IMR-90 (cell line): ENCODE results near the gene KLC3. TPM values are rescaled to one million over a fixed set of nuclear protein-coding genes. Genes with fewer than 3 reads are reported as not detected.

Experiments used
- ATAC-seq: fragments of 200-7000 bp; cut with Tn5 transposase; 2 replicates; pipeline ENCODE4 v1.9.1; 2020; ENCODE audit warnings: low read depth, mild to moderate bottlenecking, moderate library complexity
- BruUV-seq: library from RNA; stranded (reverse); fragments of 400-500 nt; replicated peaks from 2 replicates; lab custom pipeline; 2021; lab: Mats Ljungman, UMichigan
- CTCF ChIA-PET: fragments of 300-600 bp; formaldehyde crosslinking; extraction: SDS; loops from one replicate; lab custom pipeline; 2021; ENCODE audit warnings: antibody characterized with exemption; lab: Yijun Ruan, JAX
- POLR2A ChIA-PET: fragments of 300-600 bp; sonication (Branson Sonifier 250); formaldehyde crosslinking; loops from one replicate; lab custom pipeline; 2022; ENCODE audit warnings: antibody characterized with exemption; ENCODE audit not compliant: unreplicated experiment; lab: Charles Lee
- DNase-seq: peaks from one replicate; pipeline ENCODE4 v3.0.0; 2013
- H2AFZ ChIP-seq: replicated peaks from 2 replicates; pipeline ENCODE3; 2013; ENCODE audit warnings: low read length, mild to moderate bottlenecking; ENCODE audit not compliant: poor library complexity
- H2AK5ac ChIP-seq: 2 replicates; pipeline ENCODE4 v1.6.1; 2013; ENCODE audit warnings: low read depth, low read length, inconsistent platforms
- H2AK9ac ChIP-seq: replicated peaks from 2 replicates; pipeline ENCODE3; 2013; ENCODE audit warnings: mild to moderate bottlenecking, low read depth, low read length, moderate library complexity; ENCODE audit not compliant: poor library complexity
- H2BK120ac ChIP-seq: 2 replicates; pipeline ENCODE4 v1.6.1; 2013; ENCODE audit warnings: low read depth, low read length, inconsistent platforms
- H2BK15ac ChIP-seq: 3 replicates; pipeline ENCODE4 v1.6.1; 2013; ENCODE audit warnings: low read depth, low read length, inconsistent platforms
- H2BK20ac ChIP-seq: 2 replicates; pipeline ENCODE4 v1.6.1; 2013; ENCODE audit warnings: low read depth, mild to moderate bottlenecking, inconsistent platforms, low read length, moderate library complexity
- H2BK5ac ChIP-seq: 2 replicates; pipeline ENCODE4 v1.6.1; 2013; ENCODE audit warnings: mild to moderate bottlenecking, low read depth, low read length, inconsistent platforms; ENCODE audit not compliant: poor library complexity, severe bottlenecking
- H3K14ac ChIP-seq: replicated peaks from 2 replicates; pipeline ENCODE4 v1.6.1; 2013; ENCODE audit warnings: low read depth, low read length, inconsistent platforms
- H3K18ac ChIP-seq: 2 replicates; pipeline ENCODE4 v1.6.1; 2013; ENCODE audit warnings: low read depth, low read length, control low read depth
- H3K23ac ChIP-seq: 2 replicates; pipeline ENCODE4 v1.6.1; 2013; ENCODE audit warnings: low read depth, low read length, inconsistent platforms
- H3K27ac ChIP-seq: 2 replicates; pipeline ENCODE4 v1.5.1; 2013; ENCODE audit warnings: mild to moderate bottlenecking, control low read depth, low read length; ENCODE audit not compliant: insufficient read depth
- H3K27me3 ChIP-seq: 2 replicates; pipeline ENCODE4 v1.6.1; 2013; ENCODE audit warnings: low read length; ENCODE audit not compliant: control insufficient read depth, insufficient read depth
- H3K36me3 ChIP-seq: 2 replicates; pipeline ENCODE4 v1.6.1; 2013; ENCODE audit warnings: low read length, mixed read lengths; ENCODE audit not compliant: control insufficient read depth, insufficient read depth
- H3K4ac ChIP-seq: 2 replicates; pipeline ENCODE4 v1.6.1; 2013; ENCODE audit warnings: low read depth, low read length, inconsistent platforms
- H3K4me1 ChIP-seq: 2 replicates; pipeline ENCODE4 v1.6.1; 2013; ENCODE audit warnings: low read length, mixed read lengths; ENCODE audit not compliant: control insufficient read depth, insufficient read depth
- H3K4me2 ChIP-seq: 2 replicates; pipeline ENCODE4 v1.6.1; 2013; ENCODE audit warnings: low read depth, mild to moderate bottlenecking, control low read depth, low read length, moderate library complexity
- H3K4me3 ChIP-seq: 2 replicates; pipeline ENCODE4 v1.5.1; 2013; ENCODE audit warnings: low read depth, mild to moderate bottlenecking, control low read depth, low read length, moderate library complexity; ENCODE audit not compliant: insufficient read depth
- H3K56ac ChIP-seq: 2 replicates; pipeline ENCODE4 v1.6.1; 2013; ENCODE audit warnings: low read length, inconsistent platforms; ENCODE audit not compliant: insufficient read depth; ENCODE audit errors: extremely low read depth
- H3K79me1 ChIP-seq, 2 experiments: 2 replicates each; pipeline ENCODE4 v1.6.1; 2013; ENCODE audit warnings: low read length in 2 of 2, inconsistent platforms in 1 of 2, low read depth in 1 of 2
- H3K9ac ChIP-seq: 2 replicates; pipeline ENCODE4 v1.6.1; 2013; ENCODE audit warnings: low read depth, low read length, control low read depth
- H3K9me1 ChIP-seq: 2 replicates; pipeline ENCODE4 v1.6.1; 2013; ENCODE audit warnings: low read length, inconsistent platforms; ENCODE audit not compliant: insufficient read depth
- H3K9me3 ChIP-seq: 2 replicates; pipeline ENCODE4 v1.6.1; 2013; ENCODE audit warnings: low read length; ENCODE audit not compliant: control insufficient read depth, insufficient read depth
- H4K20me1 ChIP-seq: 2 replicates; pipeline ENCODE4 v1.6.1; 2013; ENCODE audit warnings: low read length, inconsistent platforms; ENCODE audit not compliant: insufficient read depth
- H4K5ac ChIP-seq: 2 replicates; pipeline ENCODE4 v1.6.1; 2013; ENCODE audit warnings: mild to moderate bottlenecking, low read depth, low read length, control low read depth
- H4K8ac ChIP-seq, 2 experiments: 2 replicates each; pipeline ENCODE4 v1.6.1; 2013; ENCODE audit warnings: low read depth in 2 of 2, low read length in 2 of 2, control low read depth in 1 of 2, inconsistent platforms in 1 of 2
- H4K91ac ChIP-seq: 2 replicates; pipeline ENCODE4 v1.6.1; 2013; ENCODE audit warnings: low read depth, low read length, inconsistent platforms; ENCODE audit not compliant: insufficient read depth
- CEBPB ChIP-seq: IDR thresholded peaks from 2 replicates; pipeline ENCODE4 v1.6.1; 2012; ENCODE audit warnings: low read depth, low read length, improper control_type of control experiment
- FOS ChIP-seq: fragments of 150-350 bp; IDR thresholded peaks from 2 replicates; pipeline ENCODE4 v1.6.1; 2016; ENCODE audit warnings: low read depth, low read length
- POLR2A ChIP-seq: IDR thresholded peaks from 2 replicates; pipeline ENCODE4 v1.6.1; 2012; ENCODE audit warnings: mild to moderate bottlenecking, low read depth, low read length
- RAD21 ChIP-seq: IDR thresholded peaks from 2 replicates; pipeline ENCODE4 v1.6.1; 2012; ENCODE audit warnings: low read length, improper control_type of control experiment
- RFX5 ChIP-seq: IDR thresholded peaks from 2 replicates; pipeline ENCODE4 v1.8.0; 2012; ENCODE audit warnings: low read depth, mild to moderate bottlenecking, low read length, moderate library complexity
- SMC3 ChIP-seq: fragments of 150-350 bp; IDR thresholded peaks from 2 replicates; pipeline ENCODE4 v1.6.1; 2016; ENCODE audit warnings: low read depth, mild to moderate bottlenecking, antibody characterized with exemption, low read length, moderate library complexity
- WGBS, 2 experiments: methylation state at CpG; one replicate each; pipeline versions ENCODE4 v1.1.5 to v1.1.7; 2013; ENCODE audit warnings: missing lambda C conversion rate in 2 of 2; ENCODE audit not compliant: insufficient read length in 1 of 2; ENCODE audit errors: extremely low coverage in 2 of 2; 5-methylcytosine and 5-hydroxymethylcytosine counted together
- dilution Hi-C: fragments of 300-500 bp; cut with HindIII; formaldehyde crosslinking; loops from one replicate; pipeline ENCODE4 v1.14.3; 2018; ENCODE audit warnings: low sequenced_read_pairs; ENCODE audit not compliant: unreplicated experiment
- in situ Hi-C: fragments of 300-500 bp; cut with MboI; formaldehyde crosslinking; loops from 3 replicates; pipeline ENCODE4 v1.14.3; 2019; ENCODE audit warnings: low sequenced_read_pairs, inconsistent platforms, mixed read lengths
- intact Hi-C: fragments of 100-400 bp; cut with micrococcal nuclease; formaldehyde crosslinking; loops from 2 replicates; pipeline ENCODE4 v1.10.0; 2022
- polyA plus RNA-seq, 3 experiments: library from polyadenylated mRNA; depleted of rRNA; stranded (reverse); fragments of >200 nt; gene quantifications; 2 replicates each; pipeline ENCODE4 v1.2.3, GENCODE V29; 2012; ENCODE audit warnings: low replicate concordance in 1 of 3
- total RNA-seq: library from RNA; depleted of rRNA; stranded (reverse); fragments of >200 nt; gene quantifications from 2 replicates; pipeline ENCODE4 v1.2.3, GENCODE V29; 2012
- TF ChIP-seq, protein P1 (sequence below): fragments of 150-350 bp; IDR thresholded peaks from 2 replicates; pipeline ENCODE4 v1.6.1; 2017; ENCODE audit warnings: mild to moderate bottlenecking, antibody characterized with exemption, low read length, low read depth
- TF ChIP-seq, protein P2 (sequence below): fragments of 150-350 bp; IDR thresholded peaks from 2 replicates; pipeline ENCODE4 v1.6.1; 2016; ENCODE audit warnings: low read depth, mild to moderate bottlenecking, low read length, moderate library complexity, borderline replicate concordance
- TF ChIP-seq, protein P3 (sequence below): conservative IDR thresholded peaks from 2 replicates; pipeline ENCODE4 v1.5.1; 2012; ENCODE audit warnings: mild to moderate bottlenecking, low read depth, low read length, improper control_type of control experiment

The KLC3 gene
- total and polyA plus RNA-seq, 2 of the 4 experiments (the other 2 are of a cell fraction): 0.14 to 0.18 TPM

DNA sequence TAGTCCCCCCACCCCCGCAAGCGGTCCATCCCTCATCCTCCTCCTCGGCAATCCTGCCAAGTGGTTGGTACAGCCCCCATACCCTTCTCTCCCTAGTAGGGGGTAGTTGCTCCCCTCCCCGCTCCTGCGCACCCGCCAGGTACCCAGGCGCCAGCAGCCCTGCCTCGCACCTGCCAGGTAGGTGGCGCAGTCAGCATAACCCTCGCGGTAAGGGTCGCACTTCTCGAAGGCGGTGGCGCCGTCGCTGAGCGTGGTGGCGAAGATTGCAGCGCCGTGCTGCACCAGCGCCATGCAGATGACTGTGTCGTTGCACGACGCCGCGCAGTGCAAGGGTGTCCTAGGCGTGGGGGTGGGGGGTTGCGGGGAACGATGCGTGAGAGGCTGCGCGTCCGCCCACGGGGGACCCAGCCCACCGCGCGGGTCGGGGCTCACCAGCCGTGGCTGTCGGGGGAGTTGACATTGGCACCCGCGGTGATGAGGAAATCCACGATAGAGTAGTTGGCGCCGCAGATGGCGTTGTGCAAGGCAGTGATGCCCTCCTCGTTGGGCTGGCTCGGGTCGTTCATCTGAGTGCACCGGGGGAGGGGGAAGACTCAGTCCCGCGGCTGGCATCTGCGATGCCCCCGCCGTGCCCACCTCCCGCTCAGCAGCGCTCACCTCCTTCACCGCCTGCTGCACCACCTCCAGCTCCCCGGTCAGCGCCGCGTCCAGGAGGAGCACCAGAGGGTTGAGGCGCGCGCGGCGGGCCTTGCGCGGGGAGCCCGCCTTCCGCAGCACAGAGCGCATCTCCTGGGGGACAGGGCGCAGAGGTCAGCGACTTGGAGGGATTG, 45.1 kb downstream of the KLC3 start (continued):
- TF ChIP-seq, protein P1, sequence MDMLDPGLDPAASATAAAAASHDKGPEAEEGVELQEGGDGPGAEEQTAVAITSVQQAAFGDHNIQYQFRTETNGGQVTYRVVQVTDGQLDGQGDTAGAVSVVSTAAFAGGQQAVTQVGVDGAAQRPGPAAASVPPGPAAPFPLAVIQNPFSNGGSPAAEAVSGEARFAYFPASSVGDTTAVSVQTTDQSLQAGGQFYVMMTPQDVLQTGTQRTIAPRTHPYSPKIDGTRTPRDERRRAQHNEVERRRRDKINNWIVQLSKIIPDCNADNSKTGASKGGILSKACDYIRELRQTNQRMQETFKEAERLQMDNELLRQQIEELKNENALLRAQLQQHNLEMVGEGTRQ: no peak
- TF ChIP-seq RAD21: no peak

DNA sequence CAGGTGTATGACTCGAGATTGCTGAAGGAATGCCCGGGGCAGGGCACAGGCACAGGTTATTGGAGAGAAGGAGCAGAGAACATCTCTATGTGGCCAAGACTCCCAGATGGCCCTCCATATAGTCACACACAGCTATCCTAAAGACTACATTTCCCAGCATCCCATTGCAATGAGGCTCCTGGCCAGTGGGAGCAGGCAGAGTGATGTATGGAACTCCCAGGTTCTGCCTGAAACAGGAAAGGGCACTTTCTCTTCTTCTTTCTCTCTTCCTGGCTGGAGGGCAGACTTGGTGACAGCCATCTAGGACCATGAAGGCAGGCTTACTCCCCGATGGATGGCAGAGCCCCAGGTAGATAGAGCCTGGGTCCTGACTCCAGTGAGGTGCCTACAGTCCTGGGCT, 50.8 kb downstream of the KLC3 start:
- Histone ChIP-seq H2BK20ac (no peak overlapping the region), H2BK120ac (no peak overlapping the region), H2AK5ac (peak overlapping the region; percentile 13; the same call in 1 of the 2 replicates), H2AK9ac (peak overlapping the region; percentile 75), H3K23ac (no peak overlapping the region), H3K9me3 (no peaks in the 10 kb centered on the region), H3K4ac (no peak overlapping the region), H4K5ac (no peak overlapping the region), H3K4me3 (no peak overlapping the region), H4K91ac (no peak overlapping the region), H3K79me1 (no peaks in the 10 kb centered on the region), H3K18ac (no peak overlapping the region), H3K27ac (no peak overlapping the region), H4K20me1 (no peaks in the 10 kb centered on the region), H2BK15ac (no peak overlapping the region), H3K4me2 (no peak overlapping the region), H3K14ac (no peak overlapping the region), H3K4me1 (no peaks in the 10 kb centered on the region), H4K8ac (peak overlapping the region in 1 of 2 experiments; percentile 22; a peak in 1 of 4 replicates), H3K56ac (no peak overlapping the region), H3K36me3 (no peaks in the 10 kb centered on the region; the same call in none of the 2 replicates), H3K27me3 (no peaks in the 10 kb centered on the region), H3K9me1 (no peaks in the 10 kb centered on the region), H2AFZ (peak overlapping the region; percentile 77), H2BK5ac (no peak overlapping the region), H3K9ac (no peak overlapping the region)
- intact Hi-C loops: no loop called here
- in situ Hi-C loops: no loop called here
- ATAC-seq (peak; percentile 91), DNase-seq (peak; percentile 18)
- no TSS peak for BruUV-seq
- 57% methylated on average over 1 of the region's 3 CpGs; no CpG with 5 or more reads in 1 of the 2 experiments for WGBS, 2 experiments
- POLR2A ChIA-PET: no interaction called here
- CTCF ChIA-PET: interaction anchor here (1.3 kb wide), 1 partner anchor 14 kb away, joined by 3 read pairs; no protein-coding TSS in a partner anchor
- dilution Hi-C loops: no loop called here
- TF ChIP-seq SMC3 (no peak), CEBPB (no peak), POLR2A (no peak), RFX5 (no peak), FOS (no peak)
- TF ChIP-seq, protein P2, sequence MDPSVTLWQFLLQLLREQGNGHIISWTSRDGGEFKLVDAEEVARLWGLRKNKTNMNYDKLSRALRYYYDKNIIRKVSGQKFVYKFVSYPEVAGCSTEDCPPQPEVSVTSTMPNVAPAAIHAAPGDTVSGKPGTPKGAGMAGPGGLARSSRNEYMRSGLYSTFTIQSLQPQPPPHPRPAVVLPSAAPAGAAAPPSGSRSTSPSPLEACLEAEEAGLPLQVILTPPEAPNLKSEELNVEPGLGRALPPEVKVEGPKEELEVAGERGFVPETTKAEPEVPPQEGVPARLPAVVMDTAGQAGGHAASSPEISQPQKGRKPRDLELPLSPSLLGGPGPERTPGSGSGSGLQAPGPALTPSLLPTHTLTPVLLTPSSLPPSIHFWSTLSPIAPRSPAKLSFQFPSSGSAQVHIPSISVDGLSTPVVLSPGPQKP: no peak
- TF ChIP-seq, protein P3, sequence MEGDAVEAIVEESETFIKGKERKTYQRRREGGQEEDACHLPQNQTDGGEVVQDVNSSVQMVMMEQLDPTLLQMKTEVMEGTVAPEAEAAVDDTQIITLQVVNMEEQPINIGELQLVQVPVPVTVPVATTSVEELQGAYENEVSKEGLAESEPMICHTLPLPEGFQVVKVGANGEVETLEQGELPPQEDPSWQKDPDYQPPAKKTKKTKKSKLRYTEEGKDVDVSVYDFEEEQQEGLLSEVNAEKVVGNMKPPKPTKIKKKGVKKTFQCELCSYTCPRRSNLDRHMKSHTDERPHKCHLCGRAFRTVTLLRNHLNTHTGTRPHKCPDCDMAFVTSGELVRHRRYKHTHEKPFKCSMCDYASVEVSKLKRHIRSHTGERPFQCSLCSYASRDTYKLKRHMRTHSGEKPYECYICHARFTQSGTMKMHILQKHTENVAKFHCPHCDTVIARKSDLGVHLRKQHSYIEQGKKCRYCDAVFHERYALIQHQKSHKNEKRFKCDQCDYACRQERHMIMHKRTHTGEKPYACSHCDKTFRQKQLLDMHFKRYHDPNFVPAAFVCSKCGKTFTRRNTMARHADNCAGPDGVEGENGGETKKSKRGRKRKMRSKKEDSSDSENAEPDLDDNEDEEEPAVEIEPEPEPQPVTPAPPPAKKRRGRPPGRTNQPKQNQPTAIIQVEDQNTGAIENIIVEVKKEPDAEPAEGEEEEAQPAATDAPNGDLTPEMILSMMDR: no peak
